COLO668 (cell line): ENCODE measurements around the gene CHP2.
A peak's percentile ranks its signal among the peaks of the same experiment; 100 is the strongest.

Source experiments
- DNase-seq: peaks from one replicate; lab custom pipeline; 2025; ENCODE audit not compliant: unreplicated experiment; lab: John Stamatoyannopoulos, UW

The CHP2 gene

DNA sequence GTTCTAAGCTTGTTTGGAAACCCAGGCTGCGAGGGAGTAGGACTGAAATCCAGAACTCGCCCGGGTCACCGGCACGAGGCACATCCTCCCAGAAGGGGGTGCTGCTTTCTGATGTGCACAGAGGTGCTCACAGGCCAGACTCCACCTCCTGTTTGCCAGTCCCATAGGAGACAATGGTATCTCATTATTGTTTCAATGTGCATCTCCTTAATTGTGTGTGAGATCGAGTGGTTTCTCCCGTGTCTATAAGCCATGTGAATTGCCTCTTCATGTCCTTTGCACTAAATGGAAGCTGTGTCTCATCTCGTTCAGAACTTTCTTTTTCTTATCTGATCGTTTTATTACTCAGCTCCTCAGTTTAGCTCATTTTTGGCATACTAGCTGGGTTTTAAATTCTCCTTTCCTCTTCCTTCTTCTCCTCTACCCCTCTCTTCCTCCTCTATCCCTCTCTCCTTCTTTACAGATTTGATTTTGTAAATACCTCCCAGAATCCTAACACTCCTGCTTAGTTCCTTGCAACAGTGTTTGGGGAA is 48.8 kb downstream of the CHP2 start:
- peak; percentile 20 for DNase-seq

DNA sequence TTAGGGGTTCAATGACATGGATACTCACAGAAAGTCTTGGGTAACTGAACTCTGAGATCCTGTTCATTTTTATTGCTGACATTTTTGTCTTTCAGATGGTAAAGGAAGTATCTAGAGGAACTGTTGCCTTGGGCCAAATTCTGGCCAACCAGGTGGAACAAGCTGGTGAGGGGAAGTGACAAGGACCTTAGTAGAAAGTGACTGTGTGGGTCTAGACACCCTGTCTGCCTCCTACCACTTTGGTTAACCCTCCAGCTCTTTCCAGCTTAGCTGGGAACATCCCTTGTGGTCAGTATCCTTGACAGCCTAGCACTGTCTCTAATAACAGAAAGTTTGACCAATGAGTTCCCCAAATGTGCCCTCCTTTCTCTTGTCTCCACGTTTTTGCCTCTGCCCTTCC is 52.2 kb downstream of the CHP2 start:
- no peak for DNase-seq
